GM12878 (cell line): Measurements from ENCODE around the gene ZNF827. TPM values are rescaled to one million over a fixed set of nuclear protein-coding genes. Genes with fewer than 3 reads are reported as not detected.

Experiments
- BACH1 ChIP-seq: fragments of 450-650 bp; IDR thresholded peaks from 2 replicates; pipeline ENCODE4 v1.6.1; 2017; ENCODE audit warnings: mild to moderate bottlenecking, borderline replicate concordance
- BHLHE40 ChIP-seq, 2 experiments: fragments of 450-650 bp in 1 of 2; IDR thresholded peaks; 2 replicates each; pipeline ENCODE4 v1.6.1; 2011 to 2017; ENCODE audit warnings: low read depth in 2 of 2, borderline replicate concordance in 1 of 2, improper control_type of control experiment in 1 of 2, low read length in 1 of 2, mild to moderate bottlenecking in 1 of 2
- CBX3 ChIP-seq: fragments of 200-600 bp; sonication (generic); IDR thresholded peaks from 2 replicates; pipeline ENCODE4 v1.6.1; 2016; ENCODE audit warnings: low read depth, borderline replicate concordance
- CEBPZ ChIP-seq: fragments of 150-350 bp; IDR thresholded peaks from 2 replicates; pipeline ENCODE4 v1.6.1; 2016; ENCODE audit warnings: low read depth, low read length
- EED ChIP-seq: sonication (generic); IDR thresholded peaks from 2 replicates; pipeline ENCODE4 v1.6.1; 2016; ENCODE audit warnings: antibody characterized with exemption, low read depth
- FOS ChIP-seq: IDR thresholded peaks from 3 replicates; pipeline ENCODE4 v1.6.1; 2011; ENCODE audit warnings: borderline replicate concordance; ENCODE audit not compliant: insufficient read length; ENCODE audit errors: extremely low read depth
- HCFC1 ChIP-seq: fragments of 150-350 bp; IDR thresholded peaks from 2 replicates; pipeline ENCODE4 v1.6.1; 2014; ENCODE audit warnings: low read length
- IKZF1 ChIP-seq: fragments of 450-650 bp; conservative IDR thresholded peaks from 2 replicates; pipeline ENCODE4 v1.6.1; 2017; ENCODE audit warnings: antibody characterized with exemption, mild to moderate bottlenecking
- IKZF2 ChIP-seq, 2 experiments: fragments of 450-650 bp; IDR thresholded peaks; 2 replicates each; pipeline ENCODE4 v1.6.1; 2017; ENCODE audit warnings: mild to moderate bottlenecking in 2 of 2, moderate library complexity in 2 of 2
- IRF4 ChIP-seq: IDR thresholded peaks from 2 replicates; pipeline ENCODE4 v1.6.1; 2011; ENCODE audit warnings: low read depth, low read length
- JUNB ChIP-seq: IDR thresholded peaks from 2 replicates; pipeline ENCODE4 v1.6.1; 2016; ENCODE audit warnings: antibody characterized with exemption, mild to moderate bottlenecking
- MEF2A ChIP-seq: IDR thresholded peaks from 2 replicates; pipeline ENCODE4 v1.6.1; 2011; ENCODE audit warnings: low read depth, mild to moderate bottlenecking, low read length, moderate library complexity; ENCODE audit not compliant: insufficient read depth
- MTA2 ChIP-seq: fragments of 450-650 bp; IDR thresholded peaks from 2 replicates; pipeline ENCODE4 v1.6.1; 2016; ENCODE audit warnings: low read depth, mild to moderate bottlenecking, moderate library complexity
- NFXL1 ChIP-seq: fragments of 450-650 bp; IDR thresholded peaks from 2 replicates; pipeline ENCODE4 v1.6.1; 2017; ENCODE audit warnings: antibody characterized with exemption, mild to moderate bottlenecking, borderline replicate concordance
- PML ChIP-seq: IDR thresholded peaks from 2 replicates; pipeline ENCODE4 v1.6.1; 2012; ENCODE audit warnings: low read length, inconsistent platforms
- POLR2AphosphoS5 ChIP-seq: IDR thresholded peaks from 2 replicates; pipeline ENCODE4 v1.6.1; 2011; ENCODE audit warnings: mild to moderate bottlenecking, low read length, inconsistent platforms
- RAD21 ChIP-seq: IDR thresholded peaks from 2 replicates; pipeline ENCODE4 v1.6.1; 2011; ENCODE audit warnings: mild to moderate bottlenecking, low read depth, low read length, moderate library complexity; ENCODE audit not compliant: insufficient read depth
- RFX5 ChIP-seq: IDR thresholded peaks from 2 replicates; pipeline ENCODE4 v1.6.1; 2011; ENCODE audit warnings: low read depth, low read length, improper control_type of control experiment
- RUNX3 ChIP-seq: IDR thresholded peaks from 2 replicates; pipeline ENCODE4 v1.6.1; 2012; ENCODE audit warnings: low read length, inconsistent platforms
- SIN3A ChIP-seq: IDR thresholded peaks from 2 replicates; pipeline ENCODE4 v1.6.1; 2012; ENCODE audit warnings: low read depth, low read length, improper control_type of control experiment
- SKIL ChIP-seq: fragments of 450-650 bp; IDR thresholded peaks from 2 replicates; pipeline ENCODE4 v1.6.1; 2017; ENCODE audit warnings: mild to moderate bottlenecking, low read depth, inconsistent platforms; ENCODE audit not compliant: poor library complexity, severe bottlenecking
- SMC3 ChIP-seq: IDR thresholded peaks from 2 replicates; pipeline ENCODE4 v1.6.1; 2011; ENCODE audit warnings: low read length, improper control_type of control experiment, borderline replicate concordance
- SREBF2 ChIP-seq: IDR thresholded peaks from 2 replicates; pipeline ENCODE4 v1.6.1; 2012; ENCODE audit warnings: mild to moderate bottlenecking, low read length
- SUPT20H ChIP-seq: IDR thresholded peaks from 2 replicates; pipeline ENCODE4 v1.6.1; 2011; ENCODE audit warnings: low read depth, mild to moderate bottlenecking, low read length, moderate library complexity, borderline replicate concordance; ENCODE audit not compliant: control insufficient read depth
- TAF1 ChIP-seq: IDR thresholded peaks from 2 replicates; pipeline ENCODE4 v1.6.1; 2011; ENCODE audit warnings: mild to moderate bottlenecking, low read depth, low read length, borderline replicate concordance
- YY1 ChIP-seq: IDR thresholded peaks from 2 replicates; pipeline ENCODE4 v1.6.1; 2011; ENCODE audit warnings: low read depth, mild to moderate bottlenecking, low read length
- polyA plus RNA-seq, 11 experiments: library from polyadenylated mRNA; depleted of rRNA in 4 of 11; unstranded in 6 of 11; stranded (reverse) in 5 of 11; fragments of >200 nt; fragmentation: Nextera tagmentation in 4 of 11; fragmentation: Illumina TruSeq in 1 of 11; extraction: Ambion mirVana in 4 of 11; extraction: Trizol in 1 of 11; gene quantifications; 1 replicate in 1 of 11; 2 replicates in 10 of 11; pipeline versions ENCODE4 v1.2.1 to v1.2.3, GENCODE V29; 2011 to 2016; ENCODE audit warnings: inconsistent platforms in 2 of 11, missing spikeins in 2 of 11, low read depth in 1 of 11
- total RNA-seq, 4 experiments: library from RNA; depleted of rRNA in 3 of 4; stranded (reverse); fragments of >200 nt in 3 of 4; fragmentation: Illumina TruSeq in 1 of 4; extraction: Trizol in 1 of 4; gene quantifications; 2 replicates each; pipeline versions ENCODE4 v1.2.1 to v1.2.3, GENCODE V29; 2013 to 2021

Gene ZNF827
- total and polyA plus RNA-seq, 10 of the 15 experiments (the other 5 are each of a cell fraction or from before 2014, with no cell fraction given), result 3.8 to 31.5 (median 13.6) TPM

- TF ChIP-seq POLR2AphosphoS5 (peak; percentile 54; the same call in 1 of the 2 replicates), SUPT20H (no peak), RUNX3 (peak; percentile 97), BHLHE40 (IDR thresholded peaks at IDR 0.05; ENCODE audit: borderline replicate concordance in 1 of 2, low read depth in 2 of 2, low read length in 1 of 2) (peak; percentile 6 to 32; a peak in 1 of 4 replicates), RAD21 (no peak), HCFC1 (no peak), JUNB (peak; percentile 69), IRF4 (peak; percentile 63; the same call in 1 of the 2 replicates), RFX5 (no peak), FOS (no peak), CBX3 (no peak), BACH1 (no peak), SMC3 (peak; percentile 4; the same call in 1 of the 2 replicates), PML (peak; percentile 47), MTA2 (0 out of 2 replicates have a peak, but pooled peaks have one; percentile 14), TAF1 (0 out of 2 replicates have a peak, but pooled peaks have one; percentile 12), YY1 (0 out of 2 replicates have a peak, but pooled peaks have one; percentile 22), SKIL (peak; percentile 14), SREBF2 (no peak), CEBPZ (no peak), MEF2A (0 out of 2 replicates have a peak, but pooled peaks have one; percentile 11), IKZF1 (peak; percentile 61), IKZF2 (IDR thresholded peaks at IDR 0.05) (peak; percentile 65 to 67), EED (peak; percentile 92), NFXL1 (no peak), SIN3A (no peak)
Measured at GRCh38 chr4:145829629-145830395, 108.8 kb downstream of the ZNF827 start (continued).
